HG02973 (cell line): ENCODE results near the gene FAM110A.
"Not testable (repeated sequence)": the region's sequence is repeated elsewhere in the genome, so short reads cannot be mapped to it uniquely, and the experiment has no call there.

Source experiments
- ATAC-seq: cut with Tn5 transposase; IDR thresholded peaks from one replicate; pipeline ENCODE4 v1.9.1; 2021; ENCODE audit warnings: moderate library complexity; ENCODE audit not compliant: unreplicated experiment

FAM110A gene

DNA sequence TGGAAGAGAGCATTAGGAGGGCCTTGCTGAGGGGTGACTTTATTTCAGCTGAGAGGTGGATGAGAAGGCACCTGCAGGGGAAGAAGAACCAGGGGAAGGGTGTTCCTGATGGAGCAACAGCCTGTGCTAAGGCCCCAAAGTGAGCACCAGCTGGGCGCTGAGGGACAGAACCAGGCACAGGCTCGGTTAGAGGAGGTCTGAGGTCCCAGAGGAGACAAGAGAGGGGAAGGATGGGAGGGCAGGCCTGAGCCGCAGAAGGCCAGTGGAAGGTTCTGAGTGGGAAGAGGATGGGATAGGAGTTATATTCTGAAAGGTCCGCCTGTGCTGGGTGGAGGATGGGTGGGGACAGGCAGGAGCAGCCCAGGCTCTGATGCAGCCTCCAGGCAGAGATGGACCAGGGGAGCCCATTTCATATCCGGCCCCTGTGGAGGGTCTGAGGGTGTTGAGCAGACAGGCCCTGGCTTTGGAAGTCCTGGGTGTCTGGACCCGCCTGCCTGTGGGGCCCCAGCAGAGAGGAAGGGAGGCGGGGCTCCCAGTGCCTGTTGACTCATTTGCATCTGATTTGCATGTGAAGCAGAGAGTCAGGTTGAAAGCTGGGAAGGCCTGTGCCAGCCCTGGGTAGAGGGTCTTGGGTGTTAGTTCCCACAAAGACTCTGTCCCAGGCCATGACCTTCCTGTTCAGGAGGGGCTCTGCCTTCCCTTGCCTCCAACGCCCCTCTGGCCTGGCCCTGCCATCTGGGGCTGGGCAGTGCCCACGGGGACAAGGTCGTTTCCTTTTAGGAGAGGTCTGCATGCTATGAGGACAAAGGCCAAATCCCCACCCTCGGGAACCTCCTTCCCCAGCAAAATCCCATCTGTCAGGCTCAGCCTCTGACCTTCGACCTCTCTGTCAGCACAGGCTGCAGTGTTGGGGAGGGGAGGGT is 10.6 kb upstream of the FAM110A start:
- ATAC-seq: no peak

DNA sequence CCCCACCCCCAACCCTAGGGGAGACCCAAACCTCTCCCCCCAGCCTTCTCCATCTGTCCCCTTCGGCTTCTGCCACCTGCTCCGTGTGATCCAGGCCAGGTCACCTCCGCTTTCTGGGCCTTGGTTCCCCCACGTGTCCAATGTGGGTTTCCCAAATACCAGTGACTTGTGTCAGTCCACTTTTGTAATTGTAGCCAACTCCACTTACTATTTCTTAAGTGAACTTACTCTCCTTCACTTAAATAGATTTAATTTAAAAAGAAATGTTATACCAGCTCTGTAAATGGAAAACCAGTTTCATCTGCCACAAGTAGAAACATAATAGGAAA is 10.0 kb upstream of the FAM110A start:
- ATAC-seq: no peak

- ATAC-seq: no peak
Observed at GRCh38 chr20:824490-824889, 9.0 kb upstream of the FAM110A start.

GRCh38 chr20:824916-825315 is 8.6 kb upstream of the FAM110A start:
- ATAC-seq: no peak

- ATAC-seq: no peak
Observed at GRCh38 chr20:825710-826421, 7.6 kb upstream of the FAM110A start.

DNA sequence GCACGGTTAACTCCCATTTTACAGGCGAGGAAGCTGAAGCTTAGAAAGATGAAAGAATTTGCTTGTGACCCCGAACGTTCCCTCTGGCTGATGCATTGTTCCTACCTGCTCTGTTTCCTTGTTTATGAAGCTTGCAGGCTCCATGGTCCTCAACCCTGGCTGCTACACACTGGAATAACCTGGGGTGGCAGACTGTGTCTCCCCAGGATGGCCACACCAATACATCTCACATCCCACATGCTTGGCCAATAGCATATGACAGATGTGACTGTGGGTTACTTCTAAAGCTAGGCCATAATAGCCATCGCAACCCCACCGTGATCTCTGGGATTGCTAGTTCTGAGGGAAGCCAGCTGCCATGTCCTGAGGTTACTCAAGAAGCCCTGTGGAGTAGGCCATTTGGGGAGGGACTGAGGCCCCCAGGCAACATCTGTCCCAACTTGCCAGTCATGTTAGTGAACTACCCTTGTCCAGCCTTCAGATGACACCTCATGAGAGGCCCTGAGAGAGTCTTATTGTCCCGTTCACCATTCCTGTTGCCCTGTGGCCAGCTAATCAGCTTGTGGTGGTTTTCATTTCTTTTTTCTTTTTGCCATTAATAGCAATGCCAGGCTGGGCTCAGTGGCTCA is 6.7 kb upstream of the FAM110A start:
- ATAC-seq: no peak

DNA sequence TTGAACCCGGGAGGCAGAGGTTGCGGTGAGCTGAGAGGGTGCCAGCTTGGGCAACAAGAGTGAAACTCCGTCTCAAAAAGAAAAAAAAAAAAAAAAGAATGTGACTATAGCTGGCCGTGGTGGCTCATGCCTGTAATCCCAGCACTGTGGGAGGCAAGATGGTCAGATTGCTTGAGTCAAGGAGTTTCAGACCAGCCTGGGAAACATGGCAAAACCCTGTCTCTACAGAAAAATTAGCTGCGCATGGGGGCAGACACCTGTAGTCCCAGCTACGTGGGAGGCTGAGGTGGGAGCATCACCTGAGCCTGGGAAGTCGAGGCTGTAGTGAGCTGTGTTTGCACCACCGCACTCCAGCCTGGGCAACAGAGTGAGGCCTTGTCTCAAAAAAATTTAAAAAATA is 5.5 kb upstream of the FAM110A start:
- ATAC-seq: not testable (repeated sequence)

DNA sequence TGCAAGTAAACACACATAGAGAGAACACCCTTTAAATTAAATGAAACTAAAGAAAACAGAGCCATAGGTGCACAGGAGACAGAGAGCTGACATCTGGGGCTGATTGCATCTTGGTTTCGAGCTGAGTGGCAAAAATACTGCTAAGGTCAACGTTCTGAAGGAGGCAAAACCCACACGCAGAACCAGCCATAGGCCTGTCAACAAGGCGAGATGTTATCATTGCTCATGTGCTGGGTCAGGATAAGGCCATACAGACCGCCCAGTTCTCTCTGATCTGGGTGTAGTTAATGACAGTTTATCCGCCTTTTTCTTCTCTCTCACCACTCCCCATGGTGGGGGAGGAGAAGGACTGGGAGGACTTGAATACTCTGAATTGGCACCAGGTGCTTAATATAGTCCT is 4.5 kb upstream of the FAM110A start:
- ATAC-seq: no peak

GRCh38 chr20:829551-829950 is 4.0 kb upstream of the FAM110A start:
- ATAC-seq: no peak

DNA sequence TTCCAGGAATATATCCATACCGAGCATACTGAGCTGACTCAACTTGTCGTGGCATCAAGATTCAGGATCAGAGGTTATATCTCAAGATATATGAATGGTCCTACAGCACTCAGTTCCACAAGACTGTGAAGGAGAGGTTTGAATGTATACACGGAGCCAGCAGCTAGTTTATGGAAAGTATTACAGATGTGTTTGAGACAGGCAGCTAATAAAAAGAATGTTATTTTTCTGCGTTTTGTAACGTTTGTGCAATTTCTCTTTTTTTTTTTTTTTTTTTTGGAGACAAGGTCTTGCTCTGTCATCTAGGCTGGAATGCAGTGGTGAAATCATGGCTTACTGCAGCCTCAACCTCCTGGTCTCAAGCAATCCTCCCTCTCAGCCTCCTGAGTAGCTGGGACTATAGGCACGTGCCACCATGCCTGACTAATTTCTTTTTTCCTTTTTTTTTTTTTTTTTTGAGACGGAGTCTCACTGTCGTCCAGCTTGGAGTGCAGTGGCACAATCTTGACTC is 3.4 kb upstream of the FAM110A start:
- no peak for ATAC-seq

DNA sequence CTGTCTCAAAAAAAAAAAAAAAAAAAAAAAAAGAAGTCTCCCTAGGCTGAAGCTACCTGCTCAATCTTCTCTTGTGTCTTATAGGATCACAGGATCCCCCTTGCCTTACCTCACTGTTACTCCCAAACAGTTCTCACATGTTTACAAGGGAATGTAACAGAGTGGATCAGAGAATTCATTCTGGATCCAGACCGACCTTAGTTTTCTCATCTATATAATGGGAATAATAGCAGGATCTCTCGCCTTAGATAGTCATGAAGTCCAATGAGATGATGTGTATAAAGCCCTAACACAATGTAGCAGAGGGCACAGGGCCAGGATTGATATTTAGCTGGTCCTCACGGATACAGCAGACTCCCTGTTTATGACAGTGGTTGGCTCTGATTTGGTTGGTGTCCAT is 2.3 kb upstream of the FAM110A start:
- no peak for ATAC-seq

DNA sequence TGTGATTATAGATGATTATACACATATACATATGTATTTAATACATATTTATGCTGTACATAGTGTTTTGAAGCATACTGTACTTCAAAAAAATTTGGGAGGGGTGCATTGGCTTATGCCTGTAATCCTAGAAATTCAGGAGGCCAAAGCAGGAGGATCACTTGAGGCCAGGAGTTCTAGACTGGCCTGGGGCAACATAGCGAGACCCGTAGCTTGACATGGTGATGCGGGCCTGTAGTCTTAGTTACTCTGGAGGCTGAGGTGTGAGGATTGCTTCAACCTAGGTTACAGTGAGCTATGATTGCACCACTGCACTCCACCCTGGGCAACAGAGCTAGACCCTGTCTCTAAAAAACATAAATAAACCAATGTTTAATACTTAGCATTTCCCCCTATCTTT is 1.6 kb upstream of the FAM110A start:
- ATAC-seq: no peak

GRCh38 chr20:833121-833449 is 430 bp upstream of the FAM110A start:
- ATAC-seq: peak; percentile 2

GRCh38 chr20:834151-834746 is 734 bp downstream of the FAM110A start:
- ATAC-seq: peak; percentile 1

DNA sequence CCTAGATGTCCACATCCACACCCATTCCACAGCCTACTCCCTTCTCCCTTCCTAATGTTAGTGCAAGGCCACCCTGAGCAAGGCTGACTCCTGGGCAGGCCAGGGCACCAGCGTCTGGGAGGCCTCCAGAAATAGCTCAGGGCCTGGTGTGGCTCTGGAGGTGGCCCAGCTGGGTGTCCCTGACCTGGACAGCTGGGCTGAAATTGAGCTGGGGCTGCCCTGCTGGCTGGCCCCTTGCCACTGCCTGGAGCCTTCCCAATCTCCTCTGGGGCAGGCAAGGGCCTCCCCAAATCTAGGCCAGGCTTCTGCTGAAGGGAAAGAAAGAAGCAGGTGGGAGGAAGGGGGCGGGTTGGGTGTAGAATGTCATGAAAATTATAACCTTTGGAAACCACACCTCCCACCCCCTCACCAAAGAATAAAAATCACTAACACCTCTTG is 2.1 kb downstream of the FAM110A start:
- ATAC-seq: no peak

DNA sequence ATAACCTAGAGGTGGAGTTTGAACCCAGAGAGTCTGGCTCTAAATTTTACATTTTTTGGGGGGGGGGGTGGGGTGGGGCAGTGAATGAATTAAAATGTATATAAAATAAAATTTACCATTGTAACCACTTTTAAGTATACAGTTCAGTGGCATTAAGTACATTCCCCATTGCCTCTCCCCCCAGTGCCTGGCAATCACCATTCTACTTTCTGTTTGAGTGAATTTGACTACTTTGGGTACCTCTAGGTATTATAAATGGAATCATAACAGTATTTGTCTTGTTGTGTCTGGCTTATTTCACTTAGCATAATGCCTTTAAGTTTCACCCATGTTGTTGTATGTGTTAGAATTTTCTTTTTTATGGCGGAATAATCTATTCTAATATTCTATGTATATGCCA is 2.7 kb downstream of the FAM110A start:
- no peak for ATAC-seq

GRCh38 chr20:839015-839414 is 5.5 kb downstream of the FAM110A start:
- ATAC-seq: no peak

DNA sequence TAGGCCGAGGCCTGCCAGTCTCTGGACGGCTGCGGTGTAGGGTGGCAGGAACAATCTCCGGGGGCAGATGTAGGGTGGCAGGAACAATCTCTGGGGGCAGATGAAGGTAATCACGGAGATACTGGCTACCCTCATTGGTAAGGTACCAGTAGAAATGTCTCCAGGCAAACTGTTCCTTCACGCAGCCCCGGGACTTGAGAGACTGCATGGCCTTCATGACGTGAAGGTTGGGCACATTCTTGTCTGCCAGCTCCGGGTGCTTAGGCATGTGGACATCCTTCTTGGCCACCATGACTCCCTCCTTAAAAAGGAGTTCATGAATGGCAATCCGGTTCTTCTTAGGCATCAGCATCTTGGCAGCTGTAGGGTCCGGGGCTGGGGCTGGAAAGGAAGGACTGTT is 6.1 kb downstream of the FAM110A start:
- ATAC-seq: no peak

DNA sequence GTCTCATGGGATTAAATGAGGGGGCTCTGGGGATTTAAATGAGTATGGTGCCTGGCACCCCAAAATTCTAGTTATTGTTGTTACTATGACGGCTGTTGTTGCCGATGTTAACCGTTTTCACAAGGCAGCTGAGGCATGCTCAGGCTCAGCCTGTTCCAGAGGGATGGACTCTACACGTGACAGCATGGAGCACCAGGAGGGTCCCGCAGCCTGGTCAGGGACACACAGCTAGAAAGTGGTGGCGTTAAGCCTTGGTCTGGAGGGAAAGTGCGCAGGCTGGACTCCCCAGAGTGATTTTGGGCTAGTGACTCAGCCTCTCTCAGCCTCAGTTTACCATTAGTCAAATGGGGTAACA is 7.0 kb downstream of the FAM110A start:
- no peak for ATAC-seq

- no peak for ATAC-seq
Observed at GRCh38 chr20:840858-841567, 7.5 kb downstream of the FAM110A start.
